Dendritic cell treated with granulocyte-macrophage colony-stimulating factor and Interleukin-4, amounts not matched to agents 40 ng/mL and 50 ng/mL, for 4 days (primary cell): Measurements from ENCODE around the gene NT5DC3.
A peak's percentile ranks its signal among the peaks of the same experiment; 100 is the strongest.

Experiments
- H3K27ac Mint-ChIP-seq: one replicate; pipeline ENCODE4 v1.8.0; 2022; ENCODE audit warnings: mild to moderate bottlenecking, mixed read lengths
- H3K27me3 Mint-ChIP-seq: one replicate; pipeline ENCODE4 v1.8.0; 2022; ENCODE audit warnings: mild to moderate bottlenecking, mixed read lengths
- H3K36me3 Mint-ChIP-seq: one replicate; pipeline ENCODE4 v1.8.0; 2022; ENCODE audit warnings: low read depth, mixed read lengths
- H3K4me1 Mint-ChIP-seq: one replicate; pipeline ENCODE4 v1.8.0; 2022; ENCODE audit warnings: low read depth, mixed read lengths
- H3K4me3 Mint-ChIP-seq: one replicate; pipeline ENCODE4 v1.8.0; 2022; ENCODE audit warnings: mild to moderate bottlenecking, moderate library complexity, mixed read lengths
- H3K9me3 Mint-ChIP-seq: one replicate; pipeline ENCODE4 v1.8.0; 2022; ENCODE audit warnings: mixed read lengths
- intact Hi-C: fragments of 100-400 bp; cut with micrococcal nuclease; formaldehyde crosslinking; loops from one replicate; pipeline ENCODE4 v1.15.0; 2022

The NT5DC3 gene

DNA sequence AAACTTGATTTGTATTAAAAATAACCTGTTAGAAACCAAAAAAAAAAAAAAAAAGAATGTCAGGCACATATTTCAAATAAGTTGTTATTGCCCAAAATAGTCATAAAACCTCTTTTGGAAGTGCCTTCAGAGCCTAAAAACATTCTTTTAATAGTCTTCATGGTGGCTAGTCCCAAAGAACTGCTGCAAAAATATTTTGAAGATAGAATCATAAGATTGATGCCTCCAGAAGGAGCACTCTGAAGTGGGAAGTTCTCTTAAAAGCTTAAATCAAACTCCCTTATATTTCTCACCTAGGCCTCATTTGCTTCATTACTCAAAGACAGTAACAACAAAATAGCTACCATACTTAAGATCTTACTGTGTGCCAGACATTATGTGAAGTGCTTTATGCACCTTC is 27.2 kb upstream of the NT5DC3 start:
- H3K27ac Mint-ChIP-seq = no peak overlapping the region
- no peaks in the 10 kb centered on the region for H3K36me3 Mint-ChIP-seq
- H3K27me3 Mint-ChIP-seq = no peaks in the 10 kb centered on the region
- no peak overlapping the region for H3K4me3 Mint-ChIP-seq
- intact Hi-C loops = no loop called here
- H3K4me1 Mint-ChIP-seq = no peaks in the 10 kb centered on the region
- no peaks in the 10 kb centered on the region for H3K9me3 Mint-ChIP-seq

DNA sequence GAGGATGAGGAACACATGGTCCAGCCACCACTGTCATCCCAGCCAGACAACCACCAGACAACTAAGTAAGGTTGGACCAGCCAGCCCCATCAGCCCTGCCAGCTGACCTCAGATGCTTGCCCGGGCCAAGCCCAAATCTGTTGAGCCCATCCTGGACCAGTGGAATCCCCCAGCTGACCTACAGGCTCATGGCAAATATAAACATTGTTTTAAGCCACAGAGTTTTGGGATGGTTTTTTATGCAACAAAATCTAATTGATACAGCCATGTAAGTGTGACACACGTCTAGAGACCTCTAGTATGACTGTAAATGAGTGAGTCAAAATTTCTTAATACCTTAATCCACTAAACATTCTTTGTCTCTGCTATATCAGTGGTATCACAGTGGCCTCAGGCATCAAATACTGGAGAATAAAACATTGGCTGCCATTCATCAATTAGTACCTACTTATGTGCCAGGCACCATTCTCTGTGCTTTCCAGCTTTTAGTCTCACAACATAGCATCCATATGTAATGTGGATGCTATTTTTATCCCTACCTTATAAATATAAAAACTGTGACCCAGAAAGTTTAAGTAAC is 24.2 kb upstream of the NT5DC3 start:
- no peak overlapping the region for H3K27ac Mint-ChIP-seq
- H3K27me3 Mint-ChIP-seq = no peaks in the 10 kb centered on the region
- H3K36me3 Mint-ChIP-seq = no peaks in the 10 kb centered on the region
- intact Hi-C loops = no loop called here
- no peaks in the 10 kb centered on the region for H3K4me1 Mint-ChIP-seq
- H3K4me3 Mint-ChIP-seq = no peak overlapping the region
- H3K9me3 Mint-ChIP-seq = no peaks in the 10 kb centered on the region

DNA sequence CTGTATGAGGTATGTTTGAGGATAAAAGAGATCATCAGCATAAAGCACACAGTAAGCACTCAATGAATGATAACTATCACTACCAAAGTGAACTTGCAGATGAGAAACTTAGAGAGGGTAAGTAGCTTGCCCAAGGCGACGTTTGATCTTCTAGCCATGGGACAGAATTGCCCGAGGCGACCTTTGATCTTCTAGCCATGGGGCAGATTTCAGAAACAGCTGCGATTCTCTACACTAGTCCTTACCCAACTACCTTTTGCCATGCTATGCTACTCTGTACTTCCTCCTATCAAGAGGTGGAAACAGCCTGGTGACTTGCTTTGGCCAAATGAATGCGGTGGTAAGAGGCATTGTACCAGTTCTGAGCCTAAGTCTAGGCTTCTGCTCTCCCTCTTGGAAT is 23.7 kb upstream of the NT5DC3 start:
- no peaks in the 10 kb centered on the region for H3K36me3 Mint-ChIP-seq
- H3K4me1 Mint-ChIP-seq = no peaks in the 10 kb centered on the region
- no peak overlapping the region for H3K27ac Mint-ChIP-seq
- H3K4me3 Mint-ChIP-seq = no peak overlapping the region
- H3K9me3 Mint-ChIP-seq = no peaks in the 10 kb centered on the region
- intact Hi-C loops = no loop called here
- H3K27me3 Mint-ChIP-seq = no peaks in the 10 kb centered on the region

DNA sequence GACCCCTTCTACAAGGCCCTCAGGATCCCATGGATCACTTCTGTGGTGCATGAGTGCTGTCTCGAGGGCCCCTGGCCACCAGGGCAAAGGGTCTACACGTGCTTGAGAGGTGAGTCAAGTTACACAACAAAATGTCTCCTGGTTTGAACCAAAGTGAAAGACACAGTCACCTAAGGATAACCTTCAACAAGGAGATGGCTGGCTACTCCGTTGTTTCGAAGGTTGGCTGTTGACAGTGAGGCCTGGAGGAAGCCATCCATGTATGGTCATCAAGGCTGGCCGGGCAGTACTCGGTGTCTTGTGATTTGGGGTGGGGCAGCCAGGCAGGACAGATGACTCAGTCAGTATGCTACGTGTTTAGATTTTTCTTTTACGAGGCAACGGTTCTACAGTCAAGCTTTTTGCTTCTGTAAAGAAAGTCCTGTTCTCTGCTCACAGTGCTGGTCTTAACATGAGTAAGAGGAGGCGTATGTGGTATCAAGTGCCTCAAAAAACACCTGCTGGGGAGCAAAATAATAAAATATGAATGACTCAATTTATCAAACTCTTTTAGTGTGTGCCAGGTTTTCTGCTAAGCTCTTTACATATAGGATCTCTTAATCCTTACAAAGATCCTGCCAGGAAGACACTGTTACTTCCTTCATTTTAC is 18.0 kb upstream of the NT5DC3 start:
- intact Hi-C loops = no loop called here
- Mint-ChIP-seq H3K36me3 (no peaks in the 10 kb centered on the region), H3K27me3 (no peaks in the 10 kb centered on the region), H3K4me3 (no peak overlapping the region), H3K27ac (peak overlapping the region; percentile 4), H3K4me1 (no peaks in the 10 kb centered on the region), H3K9me3 (no peaks in the 10 kb centered on the region)

DNA sequence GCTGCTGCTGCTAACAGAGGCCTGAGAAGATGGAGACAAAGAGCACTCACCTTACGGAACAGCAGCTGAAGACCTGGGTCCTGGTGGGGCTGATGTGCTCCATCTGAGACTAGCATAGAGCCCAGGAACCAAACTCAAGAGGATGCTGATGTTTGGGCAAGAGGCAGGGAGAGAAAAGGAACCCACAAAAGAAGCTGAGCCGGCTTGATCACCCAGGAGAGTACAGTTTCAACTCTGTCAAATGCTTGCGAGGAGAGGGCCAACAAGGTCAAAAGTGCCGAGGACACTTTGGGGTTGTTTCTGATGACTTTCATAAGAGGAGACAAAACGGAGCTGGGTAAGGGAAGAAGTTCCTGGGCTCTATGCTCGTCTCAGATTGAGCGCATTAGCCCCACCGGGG is 17.3 kb upstream of the NT5DC3 start:
- no peak overlapping the region for H3K4me3 Mint-ChIP-seq
- no peak overlapping the region for H3K27ac Mint-ChIP-seq
- H3K4me1 Mint-ChIP-seq = no peaks in the 10 kb centered on the region
- H3K36me3 Mint-ChIP-seq = no peaks in the 10 kb centered on the region
- H3K9me3 Mint-ChIP-seq = no peaks in the 10 kb centered on the region
- intact Hi-C loops = no loop called here
- no peaks in the 10 kb centered on the region for H3K27me3 Mint-ChIP-seq

DNA sequence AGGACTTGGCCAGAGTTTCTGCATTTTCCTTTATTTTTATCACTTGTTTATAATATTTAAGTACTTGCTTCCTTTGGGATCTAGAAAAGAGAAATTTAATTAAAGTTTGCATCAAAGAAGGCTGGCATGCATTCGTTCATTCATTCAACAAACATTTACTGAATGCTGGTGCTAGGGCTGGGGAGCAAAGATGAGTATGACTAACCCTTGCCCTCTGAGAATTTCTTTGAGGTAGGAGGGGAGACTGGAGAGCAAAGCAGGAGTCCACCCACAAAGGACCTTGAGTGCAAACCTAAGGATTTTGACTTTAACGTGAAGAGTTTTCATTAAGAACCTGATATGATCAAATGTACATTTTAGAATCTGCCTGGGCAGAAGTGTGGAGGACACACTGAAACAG is 16.1 kb upstream of the NT5DC3 start:
- H3K27ac Mint-ChIP-seq = no peak overlapping the region
- H3K9me3 Mint-ChIP-seq = no peaks in the 10 kb centered on the region
- no peaks in the 10 kb centered on the region for H3K4me1 Mint-ChIP-seq
- no peak overlapping the region for H3K4me3 Mint-ChIP-seq
- intact Hi-C loops = no loop called here
- H3K27me3 Mint-ChIP-seq = no peaks in the 10 kb centered on the region
- no peaks in the 10 kb centered on the region for H3K36me3 Mint-ChIP-seq

DNA sequence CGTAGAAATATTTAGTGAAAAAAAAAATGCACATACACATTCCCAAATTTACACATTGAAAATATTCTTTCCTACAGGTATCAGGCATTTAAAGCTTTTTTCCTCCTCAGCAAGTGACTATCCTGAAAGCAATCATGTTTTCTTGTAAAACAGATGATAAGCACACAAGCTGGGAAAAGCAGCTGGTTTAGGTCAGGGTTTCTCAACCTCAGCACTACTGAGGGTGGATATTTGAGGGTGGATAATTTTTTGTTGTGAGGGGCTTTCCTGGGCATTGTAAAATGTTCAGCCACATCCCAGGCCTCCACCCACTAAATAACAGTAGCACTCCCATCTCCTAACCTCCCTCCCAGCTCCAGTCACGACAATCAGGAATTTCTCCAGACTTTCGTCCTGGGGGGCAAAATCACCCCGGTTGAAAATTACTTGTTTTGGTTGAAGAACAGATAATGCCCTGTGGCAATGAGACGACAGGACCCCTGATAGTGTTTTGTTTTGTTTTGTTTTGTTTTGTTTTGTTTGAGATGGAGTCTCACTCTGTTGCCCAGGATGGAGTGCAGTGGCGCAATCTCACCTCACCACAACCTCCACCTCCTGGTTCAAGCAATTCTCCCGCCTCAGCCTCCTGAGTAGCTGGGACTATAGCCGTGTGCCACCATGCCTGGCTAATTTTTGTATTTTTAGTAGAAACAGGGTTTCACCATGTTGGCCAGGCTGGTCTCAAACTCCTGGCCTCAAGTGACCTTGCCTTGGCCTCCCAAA is 15.0 kb upstream of the NT5DC3 start:
- intact Hi-C loops = no loop called here
- Mint-ChIP-seq H3K27ac (no peak overlapping the region), H3K27me3 (no peaks in the 10 kb centered on the region), H3K4me3 (no peak overlapping the region), H3K9me3 (no peaks in the 10 kb centered on the region), H3K36me3 (no peaks in the 10 kb centered on the region), H3K4me1 (no peaks in the 10 kb centered on the region)

DNA sequence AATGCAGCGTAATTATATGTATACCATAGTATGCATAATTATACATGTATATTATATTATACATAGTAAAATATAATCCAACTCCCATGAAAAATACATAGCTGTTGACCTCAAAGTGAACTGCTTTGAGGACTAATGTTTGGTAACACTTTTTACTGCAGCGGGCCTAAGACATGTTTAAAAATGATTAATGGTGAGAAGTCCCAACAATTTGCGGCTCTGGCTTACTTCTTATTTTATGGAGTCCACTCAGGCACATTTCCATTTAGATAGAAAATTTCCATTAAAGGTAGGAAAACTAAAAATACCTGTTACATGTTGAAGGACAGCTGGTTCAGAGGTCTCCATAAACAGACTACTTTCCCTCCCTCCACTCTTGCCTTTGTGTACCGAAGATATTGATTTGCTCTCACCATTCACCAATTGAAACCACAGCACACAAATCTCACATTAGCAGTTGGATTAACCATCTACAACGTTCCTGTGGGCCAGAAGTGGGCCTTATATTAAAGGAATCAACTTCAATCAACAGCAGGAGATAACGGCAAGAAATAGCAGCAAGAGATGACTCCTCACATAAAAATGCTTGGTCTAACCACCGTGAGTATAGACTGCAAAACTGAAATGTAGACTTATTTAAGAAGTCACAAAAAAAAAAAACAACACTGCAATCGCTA is 14.1 kb upstream of the NT5DC3 start:
- intact Hi-C loops = no loop called here
- no peaks in the 10 kb centered on the region for H3K9me3 Mint-ChIP-seq
- no peaks in the 10 kb centered on the region for H3K27me3 Mint-ChIP-seq
- no peak overlapping the region for H3K27ac Mint-ChIP-seq
- H3K4me3 Mint-ChIP-seq = no peak overlapping the region
- H3K36me3 Mint-ChIP-seq = no peaks in the 10 kb centered on the region
- no peaks in the 10 kb centered on the region for H3K4me1 Mint-ChIP-seq

DNA sequence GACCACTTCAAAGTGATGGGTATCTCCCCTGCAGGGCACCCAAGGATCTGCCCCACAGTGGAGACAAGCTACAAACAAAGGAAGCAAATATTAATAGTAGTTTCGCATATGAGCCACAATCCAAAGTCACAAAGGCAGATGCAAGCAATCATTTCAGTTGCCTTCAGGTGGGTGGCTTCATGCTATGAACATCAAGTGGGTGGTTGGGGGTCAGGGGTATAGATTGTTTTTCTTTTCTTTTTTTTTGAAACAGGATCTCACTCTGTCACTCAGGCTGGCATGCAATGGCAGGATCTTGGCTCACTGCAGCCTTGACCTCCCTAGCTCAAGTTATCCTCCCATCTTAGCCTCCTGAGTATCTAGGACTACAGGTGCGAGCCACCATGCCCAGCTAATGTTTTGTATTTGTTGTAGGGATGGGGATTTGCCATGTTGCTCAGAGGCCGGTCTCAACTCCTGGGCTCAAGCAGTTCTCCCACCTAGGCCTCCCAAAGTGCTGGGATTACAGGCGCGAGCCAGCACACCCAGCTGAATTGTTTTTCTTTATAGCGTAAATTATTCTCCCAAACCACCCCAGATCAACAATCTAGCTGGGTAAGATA is 13.4 kb upstream of the NT5DC3 start:
- intact Hi-C loops = no loop called here
- H3K4me3 Mint-ChIP-seq = no peak overlapping the region
- H3K36me3 Mint-ChIP-seq = no peaks in the 10 kb centered on the region
- no peaks in the 10 kb centered on the region for H3K4me1 Mint-ChIP-seq
- H3K27ac Mint-ChIP-seq = no peak overlapping the region
- no peaks in the 10 kb centered on the region for H3K9me3 Mint-ChIP-seq
- H3K27me3 Mint-ChIP-seq = no peaks in the 10 kb centered on the region

DNA sequence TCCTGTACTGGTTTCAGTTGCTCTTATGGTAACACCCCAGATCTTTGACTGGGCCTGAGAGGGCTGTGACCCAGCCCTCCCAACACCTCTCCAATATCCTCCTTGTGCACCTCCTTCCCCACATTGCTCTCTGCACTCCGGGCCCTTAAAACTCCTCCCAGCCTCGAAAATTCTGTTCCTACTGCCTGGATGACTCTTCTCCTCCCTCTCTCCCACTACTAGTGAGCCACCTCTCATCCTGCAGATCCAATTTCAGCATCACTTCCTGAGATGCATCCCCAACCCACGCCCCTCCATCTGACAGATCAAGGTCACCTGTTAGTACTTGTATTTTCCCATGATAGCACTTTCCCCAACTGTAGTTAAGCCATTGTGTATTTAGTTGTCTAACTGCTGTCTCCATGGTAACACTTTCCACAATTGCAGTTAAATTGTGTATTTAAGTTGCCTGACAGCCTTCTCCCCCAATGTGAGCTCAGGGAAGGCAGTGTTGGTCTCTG is 11.5 kb upstream of the NT5DC3 start:
- Mint-ChIP-seq H3K4me3 (no peak overlapping the region), H3K9me3 (no peaks in the 10 kb centered on the region), H3K27ac (no peak overlapping the region), H3K4me1 (no peaks in the 10 kb centered on the region), H3K36me3 (no peaks in the 10 kb centered on the region), H3K27me3 (no peaks in the 10 kb centered on the region)
- intact Hi-C loops = no loop called here

DNA sequence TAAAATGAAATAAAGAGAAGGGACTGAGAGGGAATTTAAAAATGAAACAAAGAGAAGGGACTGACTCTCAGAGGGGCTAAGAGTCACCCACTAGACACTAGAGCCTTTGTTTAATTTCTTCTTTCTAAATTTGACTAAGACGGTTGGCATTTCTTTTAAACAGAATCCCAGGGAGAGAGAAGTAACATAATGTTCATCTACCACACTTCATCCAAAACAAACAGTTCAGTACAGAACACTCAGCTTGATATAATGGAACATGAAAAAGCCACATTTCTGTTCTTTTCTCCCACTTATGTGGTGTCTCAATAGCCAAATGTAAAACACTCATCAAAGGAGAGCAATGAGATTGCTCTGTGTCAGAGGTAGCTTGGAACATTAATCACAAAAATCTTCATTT is 10.1 kb upstream of the NT5DC3 start:
- Mint-ChIP-seq H3K36me3 (no peaks in the 10 kb centered on the region), H3K27me3 (no peaks in the 10 kb centered on the region), H3K27ac (no peak overlapping the region), H3K4me3 (no peak overlapping the region), H3K9me3 (no peaks in the 10 kb centered on the region), H3K4me1 (no peaks in the 10 kb centered on the region)
- intact Hi-C loops = no loop called here

DNA sequence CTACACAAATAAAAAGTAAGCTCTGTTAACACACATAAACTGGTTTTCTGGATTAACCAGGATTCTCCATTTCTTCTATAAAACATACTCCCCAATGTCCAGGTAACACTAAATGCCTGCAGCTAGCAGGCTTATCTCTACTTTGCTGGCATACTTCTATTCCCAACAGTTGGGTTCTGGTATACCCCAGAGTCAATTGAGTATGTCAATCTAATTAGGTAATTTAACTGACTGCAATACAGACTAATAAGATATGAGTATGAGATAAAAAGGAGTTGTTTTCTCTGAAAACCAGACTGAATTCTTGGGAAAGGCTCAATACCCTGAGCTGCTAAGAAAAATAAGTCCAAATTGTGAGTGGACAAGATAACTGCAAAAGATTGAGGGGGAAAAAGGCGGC is 9.4 kb upstream of the NT5DC3 start:
- Mint-ChIP-seq H3K4me3 (no peak overlapping the region), H3K36me3 (no peaks in the 10 kb centered on the region), H3K4me1 (no peaks in the 10 kb centered on the region), H3K27ac (no peak overlapping the region), H3K9me3 (no peaks in the 10 kb centered on the region), H3K27me3 (no peaks in the 10 kb centered on the region)
- intact Hi-C loops = no loop called here

DNA sequence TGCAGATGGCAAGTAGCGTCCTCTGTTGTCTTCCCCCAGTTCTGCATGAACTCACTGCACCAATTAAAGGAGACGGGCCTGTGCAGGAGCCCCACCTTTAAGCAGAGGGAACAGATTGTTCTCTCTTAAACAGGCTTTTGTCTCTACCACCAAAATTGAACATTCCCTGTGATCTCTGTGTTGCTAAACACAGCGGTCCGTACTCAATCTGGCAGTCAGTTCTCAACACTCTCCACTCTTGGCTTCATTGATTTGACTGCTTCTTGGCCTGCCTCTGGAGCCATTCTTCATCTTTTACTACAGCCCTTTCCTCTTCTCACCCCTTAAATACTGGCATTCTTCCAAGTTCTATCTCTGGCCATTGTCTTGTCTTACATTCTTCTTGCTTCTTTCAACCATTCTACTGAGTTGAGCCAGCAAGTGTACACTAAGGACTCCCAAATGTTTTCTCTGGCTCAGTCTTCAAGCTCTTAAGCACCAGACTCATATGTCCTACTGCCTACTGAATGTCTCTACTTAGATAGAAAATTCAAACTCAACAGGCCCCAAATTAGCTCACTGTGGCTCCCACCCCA is 8.0 kb upstream of the NT5DC3 start:
- no peaks in the 10 kb centered on the region for H3K9me3 Mint-ChIP-seq
- H3K4me1 Mint-ChIP-seq = no peaks in the 10 kb centered on the region
- intact Hi-C loops = no loop called here
- H3K4me3 Mint-ChIP-seq = no peak overlapping the region
- H3K27ac Mint-ChIP-seq = no peak overlapping the region
- H3K36me3 Mint-ChIP-seq = no peaks in the 10 kb centered on the region
- no peaks in the 10 kb centered on the region for H3K27me3 Mint-ChIP-seq

DNA sequence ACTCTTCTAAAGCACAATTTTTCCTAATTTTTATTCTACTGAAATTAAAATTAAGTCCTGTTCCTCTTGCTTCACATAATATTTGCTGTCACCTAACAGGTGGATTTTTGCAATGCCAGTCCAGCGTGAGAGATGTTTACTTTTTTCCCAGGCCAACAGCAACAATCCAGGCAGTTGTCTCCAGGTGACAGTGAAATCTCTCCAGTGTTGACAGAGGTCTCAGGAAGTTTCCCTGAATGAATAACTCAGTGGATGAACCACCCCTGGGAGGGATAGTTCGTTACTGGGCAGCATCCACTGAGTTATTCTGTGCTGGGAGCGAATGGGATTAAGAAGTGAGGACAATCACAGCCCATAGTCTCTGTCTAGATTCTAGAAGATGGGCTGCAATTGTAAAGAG is 7.1 kb upstream of the NT5DC3 start:
- no peaks in the 10 kb centered on the region for H3K4me1 Mint-ChIP-seq
- H3K27ac Mint-ChIP-seq = no peak overlapping the region
- H3K36me3 Mint-ChIP-seq = no peaks in the 10 kb centered on the region
- no peak overlapping the region for H3K4me3 Mint-ChIP-seq
- intact Hi-C loops = no loop called here
- no peaks in the 10 kb centered on the region for H3K9me3 Mint-ChIP-seq
- H3K27me3 Mint-ChIP-seq = no peaks in the 10 kb centered on the region
